GM12892 (cell line): ENCODE results near the gene ANKRD6.

ENCODE experiments used
- POLR2A ChIP-seq: IDR thresholded peaks from 2 replicates; pipeline ENCODE4 v1.6.1; 2011; ENCODE audit warnings: low read depth, low read length, control low read depth
- POLR2AphosphoS5 ChIP-seq: IDR thresholded peaks from 2 replicates; pipeline ENCODE4 v1.6.1; 2011; ENCODE audit warnings: low read depth, low read length, control low read depth

DNA sequence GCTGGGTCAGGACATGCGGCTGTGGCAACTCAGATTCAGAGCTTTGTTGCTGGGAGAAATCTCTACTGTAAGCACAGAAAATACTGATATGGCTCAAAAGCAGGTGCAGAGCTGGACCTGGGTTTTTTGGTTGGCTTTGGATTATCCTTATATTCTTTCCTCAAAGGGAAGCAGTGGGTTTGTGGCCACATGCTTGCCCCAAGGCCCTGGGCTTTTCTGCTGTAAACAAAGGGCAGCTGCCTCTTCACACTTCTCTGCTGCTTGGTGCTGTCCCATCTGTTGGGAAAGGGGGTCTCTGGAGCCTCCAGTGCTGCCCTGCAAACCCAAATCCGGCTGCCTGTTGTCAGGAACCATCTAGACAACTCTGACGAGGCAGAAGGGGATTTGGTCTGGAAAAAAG lies 52.4 kb downstream of the ANKRD6 start:
- TF ChIP-seq POLR2A (no peak), POLR2AphosphoS5 (no peak)
